ENCODE results near the gene SCYGR1. TPM values are rescaled to one million over a fixed set of nuclear protein-coding genes. Genes with fewer than 3 reads are reported as not detected.
A peak's percentile ranks its signal among the peaks of the same experiment; 100 is the strongest.

The SCYGR1 gene
- total RNA-seq, 1 experiment from 2014 or later = not detected

DNA sequence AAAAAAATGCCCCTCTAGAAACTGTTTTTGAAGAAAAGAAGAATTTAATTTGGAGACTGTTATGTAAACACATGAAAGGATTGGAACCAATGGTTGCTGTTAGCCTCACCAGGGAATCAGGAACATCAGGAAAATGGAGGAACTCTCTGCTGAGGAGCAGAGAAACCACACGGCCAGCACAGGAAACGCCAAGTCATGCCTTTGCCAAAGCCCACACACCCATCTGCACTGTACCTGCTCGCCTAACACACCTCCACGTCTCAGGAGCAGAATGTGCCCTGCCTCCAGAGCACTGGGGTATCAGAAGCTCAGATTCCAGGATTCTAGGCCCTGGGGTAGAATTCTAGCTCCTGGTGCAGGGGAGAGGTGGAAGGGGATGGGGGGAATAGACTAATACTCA is 9.8 kb upstream of the SCYGR1 start:
- Histone ChIP-seq H4K20me1 (ENCODE audit: insufficient read depth) (no peaks in the 10 kb centered on the region), H3K27me3 (ENCODE audit: insufficient read depth, low read depth) (no peaks in the 10 kb centered on the region), H2AFZ (no peak overlapping the region), H3K4me1 (replicated peaks; ENCODE audit: insufficient read depth) (peaks cover 2% of the 10 kb centered on the region; the same call in 1 of the 2 replicates), H3K27ac (no peak overlapping the region), H3K4me3 (no peak overlapping the region), H3K36me3 (ENCODE audit: low read depth) (no peaks in the 10 kb centered on the region), H3F3A (ENCODE audit: insufficient read depth, low read depth) (no peaks in the 10 kb centered on the region), H3K9me2 (ENCODE audit: insufficient read depth) (no peaks in the 10 kb centered on the region), H3K9me3 (ENCODE audit: insufficient read depth, low read depth) (no peaks in the 10 kb centered on the region), H3K79me2 (ENCODE audit: low read depth) (no peaks in the 10 kb centered on the region), H3K4me2 (no peak overlapping the region)
- POLR2A ChIA-PET (ENCODE audit: unreplicated experiment) = interaction anchor here (0.5 kb wide), 1 partner anchor 49 kb away, joined by 3 read pairs; no protein-coding TSS in a partner anchor
- intact Hi-C loops (cut with micrococcal nuclease; ENCODE audit: unreplicated experiment) = no loop called here
- DNase-seq = no peak
- no TSS peak for BruUV-seq (replicated peaks)
- CTCF ChIA-PET = no interaction called here
- no peak for TF ChIP-seq EZH2 (IDR thresholded peaks at IDR 0.05; ENCODE audit: low read depth)
- TF ChIP-seq, protein P1, sequence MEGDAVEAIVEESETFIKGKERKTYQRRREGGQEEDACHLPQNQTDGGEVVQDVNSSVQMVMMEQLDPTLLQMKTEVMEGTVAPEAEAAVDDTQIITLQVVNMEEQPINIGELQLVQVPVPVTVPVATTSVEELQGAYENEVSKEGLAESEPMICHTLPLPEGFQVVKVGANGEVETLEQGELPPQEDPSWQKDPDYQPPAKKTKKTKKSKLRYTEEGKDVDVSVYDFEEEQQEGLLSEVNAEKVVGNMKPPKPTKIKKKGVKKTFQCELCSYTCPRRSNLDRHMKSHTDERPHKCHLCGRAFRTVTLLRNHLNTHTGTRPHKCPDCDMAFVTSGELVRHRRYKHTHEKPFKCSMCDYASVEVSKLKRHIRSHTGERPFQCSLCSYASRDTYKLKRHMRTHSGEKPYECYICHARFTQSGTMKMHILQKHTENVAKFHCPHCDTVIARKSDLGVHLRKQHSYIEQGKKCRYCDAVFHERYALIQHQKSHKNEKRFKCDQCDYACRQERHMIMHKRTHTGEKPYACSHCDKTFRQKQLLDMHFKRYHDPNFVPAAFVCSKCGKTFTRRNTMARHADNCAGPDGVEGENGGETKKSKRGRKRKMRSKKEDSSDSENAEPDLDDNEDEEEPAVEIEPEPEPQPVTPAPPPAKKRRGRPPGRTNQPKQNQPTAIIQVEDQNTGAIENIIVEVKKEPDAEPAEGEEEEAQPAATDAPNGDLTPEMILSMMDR (conservative IDR thresholded peaks at IDR 0.05) = no peak

DNA sequence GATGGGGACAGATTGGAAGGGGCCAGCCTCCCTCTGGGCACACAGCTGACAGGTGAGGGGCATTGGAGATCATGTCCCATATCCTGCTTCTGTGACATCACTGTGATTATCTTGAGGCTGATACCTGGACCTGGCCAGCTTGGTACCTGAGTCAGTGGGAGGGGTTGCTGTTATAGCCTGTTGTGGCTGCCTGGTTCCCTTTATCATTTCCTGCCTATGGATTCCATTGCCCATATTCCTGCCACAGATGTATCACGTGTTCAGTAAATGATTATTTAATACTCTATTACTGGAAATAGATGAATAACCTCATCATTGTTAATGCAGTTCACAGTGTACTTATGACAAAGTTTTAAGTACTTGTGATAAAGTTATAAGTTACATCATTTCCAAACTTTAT is 7.8 kb upstream of the SCYGR1 start:
- Histone ChIP-seq H3K4me2 (no peak overlapping the region), H4K20me1 (ENCODE audit: insufficient read depth) (no peaks in the 10 kb centered on the region), H3K4me1 (replicated peaks; ENCODE audit: insufficient read depth) (no peaks in the 10 kb centered on the region; the same call in 1 of the 2 replicates), H3F3A (ENCODE audit: insufficient read depth, low read depth) (no peaks in the 10 kb centered on the region), H2AFZ (no peak overlapping the region), H3K27me3 (ENCODE audit: insufficient read depth, low read depth) (no peaks in the 10 kb centered on the region), H3K4me3 (no peak overlapping the region), H3K9me3 (ENCODE audit: insufficient read depth, low read depth) (no peaks in the 10 kb centered on the region), H3K27ac (0 out of 2 replicates have a peak overlapping the region, but pooled peaks have one; percentile 33), H3K36me3 (ENCODE audit: low read depth) (no peaks in the 10 kb centered on the region), H3K9me2 (ENCODE audit: insufficient read depth) (no peaks in the 10 kb centered on the region), H3K79me2 (ENCODE audit: low read depth) (no peaks in the 10 kb centered on the region)
- intact Hi-C loops (cut with micrococcal nuclease; ENCODE audit: unreplicated experiment) = no loop called here
- ChIA-PET POLR2A (ENCODE audit: unreplicated experiment) (no interaction called here), CTCF (no interaction called here)
- no peak for DNase-seq
- no TSS peak for BruUV-seq (replicated peaks)
- TF ChIP-seq, protein P1 (conservative IDR thresholded peaks at IDR 0.05) = no peak
- TF ChIP-seq EZH2 (IDR thresholded peaks at IDR 0.05; ENCODE audit: low read depth) = no peak

DNA sequence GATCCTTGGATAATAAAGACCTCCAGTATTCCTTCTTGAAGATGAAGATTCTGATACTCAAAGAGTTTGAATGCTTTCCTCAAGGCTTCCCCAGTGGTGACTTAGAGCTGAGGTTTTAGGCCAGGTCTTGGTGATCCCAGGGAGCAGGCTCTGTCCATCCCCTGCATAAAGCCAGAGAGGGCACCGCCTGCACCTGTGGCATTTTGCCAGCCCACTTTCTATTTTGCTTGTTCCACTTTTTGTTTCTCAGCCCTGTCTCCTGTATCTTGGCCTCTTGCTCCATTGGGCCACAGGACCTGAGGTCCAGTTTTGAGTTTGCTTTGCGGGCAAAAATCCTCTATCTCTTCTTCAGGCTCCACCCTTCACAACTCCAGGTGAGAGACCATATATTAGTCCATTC is 6.7 kb upstream of the SCYGR1 start:
- peaks cover 5% of the 10 kb centered on the region; the same call in 1 of the 2 replicates for H3K9me3 ChIP-seq (ENCODE audit: insufficient read depth, low read depth)
- no peaks in the 10 kb centered on the region for H3K36me3 ChIP-seq (ENCODE audit: low read depth)
- no peaks in the 10 kb centered on the region for H4K20me1 ChIP-seq (ENCODE audit: insufficient read depth)
- CTCF ChIA-PET = no interaction called here
- TF ChIP-seq, protein P1 (conservative IDR thresholded peaks at IDR 0.05) = no peak
- TF ChIP-seq EZH2 (IDR thresholded peaks at IDR 0.05; ENCODE audit: low read depth) = no peak
- intact Hi-C loops (cut with micrococcal nuclease; ENCODE audit: unreplicated experiment) = no loop called here
- POLR2A ChIA-PET (ENCODE audit: unreplicated experiment) = no interaction called here
- H2AFZ ChIP-seq = no peak overlapping the region
- H3K4me2 ChIP-seq = no peak overlapping the region
- no TSS peak for BruUV-seq (replicated peaks)
- DNase-seq = no peak
- H3K79me2 ChIP-seq (ENCODE audit: low read depth) = no peaks in the 10 kb centered on the region
- no peaks in the 10 kb centered on the region for H3K27me3 ChIP-seq (ENCODE audit: insufficient read depth, low read depth)
- no peak overlapping the region for H3K27ac ChIP-seq
- H3F3A ChIP-seq (ENCODE audit: insufficient read depth, low read depth) = peaks cover under 1% of the 10 kb centered on the region
- H3K4me3 ChIP-seq = no peak overlapping the region
- no peaks in the 10 kb centered on the region for H3K9me2 ChIP-seq (ENCODE audit: insufficient read depth)
- peaks cover 11% of the 10 kb centered on the region for H3K4me1 ChIP-seq (replicated peaks; ENCODE audit: insufficient read depth)

Data from PC-9 (cell line).